ENCODE data around the gene NDE1. TPM values are rescaled to one million over a fixed set of nuclear protein-coding genes. Genes with fewer than 3 reads are reported as not detected.
"Not testable (repeated sequence)": the region's sequence is repeated elsewhere in the genome, so short reads cannot be mapped to it uniquely, and the experiment has no call there.

Gene NDE1
- total and polyA plus RNA-seq, 2 experiments from 2014 or later = 10.3 to 11.8 TPM

GRCh38 chr16:15667091-15667742 lies 17.2 kb downstream of the NDE1 start:
- no peaks in the 10 kb centered on the region for H3K36me3 ChIP-seq (replicated peaks; ENCODE audit: insufficient read depth, low read depth)
- 95% methylated on average over 17 of the region's 18 CpGs for WGBS (ENCODE audit: low lambda C conversion rate, missing lambda C conversion rate)
- no peaks in the 10 kb centered on the region for H4K20me1 ChIP-seq (ENCODE audit: insufficient read depth, poor library complexity, severe bottlenecking)
- no peaks in the 10 kb centered on the region for H3K9me3 ChIP-seq (ENCODE audit: low read depth)
- no peak overlapping the region for H3K4me2 ChIP-seq
- no peak overlapping the region for H3K4me3 ChIP-seq
- no peaks in the 10 kb centered on the region for H3K9me2 ChIP-seq (replicated peaks; ENCODE audit: insufficient read depth)
- H2AFZ ChIP-seq = no peak overlapping the region
- no peak for DNase-seq (ENCODE audit: low spot score)
- no peaks in the 10 kb centered on the region for H3K79me2 ChIP-seq
- no peaks in the 10 kb centered on the region for H3K27me3 ChIP-seq
- H3K27ac ChIP-seq = no peak overlapping the region
- TF ChIP-seq EZH2phosphoT487 (IDR thresholded peaks at IDR 0.05; ENCODE audit: low read depth, severe bottlenecking, unreplicated experiment) (no peak), EZH2 (IDR thresholded peaks at IDR 0.05; ENCODE audit: borderline replicate concordance) (no peak), CTCF (IDR thresholded peaks at IDR 0.05; ENCODE audit: poor library complexity) (no peak)
- no peaks in the 10 kb centered on the region for H3K4me1 ChIP-seq (ENCODE audit: insufficient read depth)

- Histone ChIP-seq H3K9me3 (ENCODE audit: low read depth) (no peaks in the 10 kb centered on the region), H3K4me3 (no peak overlapping the region), H3K4me2 (no peak overlapping the region), H3K36me3 (replicated peaks; ENCODE audit: insufficient read depth, low read depth) (no peaks in the 10 kb centered on the region), H2AFZ (no peak overlapping the region), H3K79me2 (no peaks in the 10 kb centered on the region), H4K20me1 (ENCODE audit: insufficient read depth, poor library complexity, severe bottlenecking) (no peaks in the 10 kb centered on the region), H3K27ac (no peak overlapping the region), H3K27me3 (no peaks in the 10 kb centered on the region), H3K9me2 (replicated peaks; ENCODE audit: insufficient read depth) (no peaks in the 10 kb centered on the region), H3K4me1 (ENCODE audit: insufficient read depth) (peaks cover 3% of the 10 kb centered on the region)
- 98% methylated on average over 8 of the region's 8 CpGs for WGBS (ENCODE audit: low lambda C conversion rate, missing lambda C conversion rate)
- no peak for TF ChIP-seq EZH2 (IDR thresholded peaks at IDR 0.05; ENCODE audit: borderline replicate concordance)
- TF ChIP-seq CTCF (IDR thresholded peaks at IDR 0.05; ENCODE audit: poor library complexity) = no peak
- no peak for TF ChIP-seq EZH2phosphoT487 (IDR thresholded peaks at IDR 0.05; ENCODE audit: low read depth, severe bottlenecking, unreplicated experiment)
- no peak for DNase-seq (ENCODE audit: low spot score)
Observed at GRCh38 chr16:15671530-15672117, 21.6 kb downstream of the NDE1 start.

- not testable (repeated sequence) for H4K20me1 ChIP-seq (ENCODE audit: insufficient read depth, poor library complexity, severe bottlenecking); H3K9me2 ChIP-seq (replicated peaks; ENCODE audit: insufficient read depth); H3K27me3 ChIP-seq; DNase-seq (ENCODE audit: low spot score); H3K36me3 ChIP-seq (replicated peaks; ENCODE audit: insufficient read depth, low read depth); H2AFZ ChIP-seq; H3K4me1 ChIP-seq (ENCODE audit: insufficient read depth); H3K9me3 ChIP-seq (ENCODE audit: low read depth); H3K4me3 ChIP-seq; H3K79me2 ChIP-seq; H3K4me2 ChIP-seq
- peak overlapping the region; percentile 50 for H3K27ac ChIP-seq
- over 99% methylated on average over 10 of the region's 10 CpGs for WGBS (ENCODE audit: low lambda C conversion rate, missing lambda C conversion rate)
Observed at GRCh38 chr16:15672127-15672513, 22.1 kb downstream of the NDE1 start.

- peak overlapping the region; percentile 68 for H3K27ac ChIP-seq
- H3K36me3 ChIP-seq (replicated peaks; ENCODE audit: insufficient read depth, low read depth) = no peaks in the 10 kb centered on the region
- H2AFZ ChIP-seq = no peak overlapping the region
- H3K4me3 ChIP-seq = no peak overlapping the region
- TF ChIP-seq CTCF (IDR thresholded peaks at IDR 0.05; ENCODE audit: poor library complexity) (no peak), EZH2 (IDR thresholded peaks at IDR 0.05; ENCODE audit: borderline replicate concordance) (no peak), EZH2phosphoT487 (IDR thresholded peaks at IDR 0.05; ENCODE audit: low read depth, severe bottlenecking, unreplicated experiment) (no peak)
- H3K79me2 ChIP-seq = no peaks in the 10 kb centered on the region
- no peaks in the 10 kb centered on the region for H3K9me3 ChIP-seq (ENCODE audit: low read depth)
- peaks cover 3% of the 10 kb centered on the region for H3K4me1 ChIP-seq (ENCODE audit: insufficient read depth)
- peak; percentile 74 for DNase-seq (ENCODE audit: low spot score)
- no peaks in the 10 kb centered on the region for H3K9me2 ChIP-seq (replicated peaks; ENCODE audit: insufficient read depth)
- no peak overlapping the region for H3K4me2 ChIP-seq
- no peaks in the 10 kb centered on the region for H4K20me1 ChIP-seq (ENCODE audit: insufficient read depth, poor library complexity, severe bottlenecking)
- no peaks in the 10 kb centered on the region for H3K27me3 ChIP-seq
- WGBS (ENCODE audit: low lambda C conversion rate, missing lambda C conversion rate) = 65% methylated on average over 20 of the region's 20 CpGs
Observed at GRCh38 chr16:15672514-15673167, 22.6 kb downstream of the NDE1 start.

All from hepatocyte (in vitro differentiated cells).